Left lung (tissue), 10 donors: ENCODE measurements around the gene RASA1. TPM values are rescaled to one million over a fixed set of nuclear protein-coding genes. Genes with fewer than 3 reads are reported as not detected.

ENCODE experiments used
- ATAC-seq: fragments of 200-7000 bp; cut with Tn5 transposase; one replicate; pipeline ENCODE4 v1.9.1; 2020; ENCODE audit warnings: moderate library complexity
- DNase-seq, 4 donors: peaks; one replicate each; pipeline ENCODE4 v3.0.0-alpha.2; 2013 to 2020
- H3K27ac ChIP-seq, 2 donors: fragments of 200-600 bp; sonication (generic) in 1 of 2; one replicate each; pipeline versions ENCODE4 v1.5.0 to v1.8.0; 2020 to 2021
- H3K27me3 ChIP-seq, 2 donors: fragments of 200-600 bp; sonication (generic) in 1 of 2; one replicate each; pipeline versions ENCODE4 v1.5.0 to v1.8.0; 2020 to 2021
- H3K36me3 ChIP-seq, 2 donors: fragments of 200-600 bp; sonication (generic) in 1 of 2; one replicate each; pipeline versions ENCODE4 v1.5.0 to v1.8.0; 2020 to 2021
- H3K4me1 ChIP-seq, 2 donors: fragments of 200-600 bp; one replicate each; pipeline ENCODE4 v1.8.0; 2021
- H3K4me3 ChIP-seq, 2 donors: fragments of 200-600 bp; sonication (generic) in 1 of 2; one replicate each; pipeline versions ENCODE4 v1.5.0 to v1.8.0; 2020 to 2021; ENCODE audit warnings: mild to moderate bottlenecking in 1 of 2
- H3K9me3 ChIP-seq, 2 donors: fragments of 200-600 bp; sonication (generic) in 1 of 2; one replicate each; pipeline versions ENCODE4 v1.5.0 to v1.8.0; 2020 to 2021
- intact Hi-C, 2 donors: fragments of 100-400 bp; cut with DNase I; formaldehyde crosslinking; loops; one replicate each; pipeline versions ENCODE4 v1.11.2 to v1.14.2; 2022
- polyA plus RNA-seq, 6 donors: library from polyadenylated mRNA; unstranded; fragments of 120-200 nt; gene quantifications; one replicate each; pipeline ENCODE4 v1.2.1, GENCODE V29; 2013; ENCODE audit not compliant: insufficient read length in 6 of 6
- total RNA-seq, 2 donors: library from RNA; stranded (reverse); fragmentation: NEBNext Ultra II Directional; extraction: Animal tissue kit (Norgen Biotek cat#: 25700); gene quantifications; one replicate each; pipeline ENCODE4 v1.2.1, GENCODE V29; 2021
- TF ChIP-seq, protein P1 (sequence below), 2 donors: fragments of 200-600 bp; sonication (generic) in 1 of 2; IDR thresholded peaks; one replicate each; pipeline versions ENCODE4 v1.5.0 to v1.8.0; 2021; ENCODE audit warnings: antibody characterized with exemption in 2 of 2
- donor health status: DM: no; HTN: yes; CAD: no.
- donor health status: DM: no; HTN: no; CAD: no.

The RASA1 gene
- total and polyA plus RNA-seq, 8 donors = 27.7 to 60.7 (median 54.1) TPM

DNA sequence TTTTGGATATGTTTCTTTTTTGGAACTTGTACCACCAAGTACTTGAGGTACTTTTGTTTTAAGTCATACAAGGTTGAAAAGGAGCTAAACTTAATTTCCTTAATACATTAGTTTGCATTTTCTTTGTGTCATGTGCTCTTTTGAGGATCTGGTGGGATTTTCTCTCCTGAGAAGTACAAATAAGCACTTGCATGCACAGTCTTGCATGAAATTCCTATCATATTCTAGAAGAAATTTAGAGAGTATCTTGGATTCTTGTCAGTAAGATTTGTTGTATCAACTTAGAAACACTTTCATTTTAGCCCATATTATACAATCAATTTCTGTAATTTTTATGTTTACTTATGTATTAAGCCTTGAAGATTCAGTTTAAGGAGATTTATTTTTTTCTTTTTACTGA is 80.2 kb downstream of the RASA1 start:
- no peaks in the 10 kb centered on the region for H3K9me3 ChIP-seq
- ATAC-seq (no peak), DNase-seq (no peak)
- TF ChIP-seq, protein P1, sequence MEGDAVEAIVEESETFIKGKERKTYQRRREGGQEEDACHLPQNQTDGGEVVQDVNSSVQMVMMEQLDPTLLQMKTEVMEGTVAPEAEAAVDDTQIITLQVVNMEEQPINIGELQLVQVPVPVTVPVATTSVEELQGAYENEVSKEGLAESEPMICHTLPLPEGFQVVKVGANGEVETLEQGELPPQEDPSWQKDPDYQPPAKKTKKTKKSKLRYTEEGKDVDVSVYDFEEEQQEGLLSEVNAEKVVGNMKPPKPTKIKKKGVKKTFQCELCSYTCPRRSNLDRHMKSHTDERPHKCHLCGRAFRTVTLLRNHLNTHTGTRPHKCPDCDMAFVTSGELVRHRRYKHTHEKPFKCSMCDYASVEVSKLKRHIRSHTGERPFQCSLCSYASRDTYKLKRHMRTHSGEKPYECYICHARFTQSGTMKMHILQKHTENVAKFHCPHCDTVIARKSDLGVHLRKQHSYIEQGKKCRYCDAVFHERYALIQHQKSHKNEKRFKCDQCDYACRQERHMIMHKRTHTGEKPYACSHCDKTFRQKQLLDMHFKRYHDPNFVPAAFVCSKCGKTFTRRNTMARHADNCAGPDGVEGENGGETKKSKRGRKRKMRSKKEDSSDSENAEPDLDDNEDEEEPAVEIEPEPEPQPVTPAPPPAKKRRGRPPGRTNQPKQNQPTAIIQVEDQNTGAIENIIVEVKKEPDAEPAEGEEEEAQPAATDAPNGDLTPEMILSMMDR (IDR thresholded peaks at IDR 0.05) = no peak
- H3K27ac ChIP-seq = no peak overlapping the region
- intact Hi-C loops = no loop called here
- H3K4me3 ChIP-seq = no peak overlapping the region
- peaks cover 0 to 5% of the 10 kb centered on the region in 2 donors for H3K4me1 ChIP-seq
- H3K36me3 ChIP-seq = peaks cover 0 to 24% of the 10 kb centered on the region in 2 donors
- H3K27me3 ChIP-seq = no peaks in the 10 kb centered on the region

DNA sequence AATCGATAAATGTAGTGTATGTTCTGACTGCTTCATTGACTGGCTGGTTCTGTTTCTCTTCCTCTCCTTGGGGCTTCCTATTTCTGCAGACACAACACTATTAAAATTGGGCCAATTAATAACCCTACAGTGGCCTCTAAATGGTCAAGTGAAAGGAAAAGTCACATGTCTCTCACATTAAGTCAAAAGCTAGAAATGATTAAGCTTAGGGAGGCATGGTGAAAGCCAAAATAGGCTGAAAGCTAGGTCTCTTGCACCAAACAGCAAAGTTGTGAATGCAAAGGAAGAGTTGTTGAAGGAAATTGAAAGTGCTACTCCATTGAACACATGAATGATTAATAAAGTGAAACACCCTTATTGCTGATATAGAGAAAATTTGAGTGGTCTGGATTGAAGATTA is 86.8 kb downstream of the RASA1 start:
- TF ChIP-seq, protein P1 (IDR thresholded peaks at IDR 0.05) = no peak
- Histone ChIP-seq H3K36me3 (peaks cover 0 to 33% of the 10 kb centered on the region in 2 donors), H3K27me3 (no peaks in the 10 kb centered on the region), H3K4me1 (no peaks in the 10 kb centered on the region), H3K4me3 (no peak overlapping the region), H3K9me3 (no peaks in the 10 kb centered on the region), H3K27ac (no peak overlapping the region)
- intact Hi-C loops = no loop called here
- DNase-seq = no peak
- ATAC-seq = no peak

DNA sequence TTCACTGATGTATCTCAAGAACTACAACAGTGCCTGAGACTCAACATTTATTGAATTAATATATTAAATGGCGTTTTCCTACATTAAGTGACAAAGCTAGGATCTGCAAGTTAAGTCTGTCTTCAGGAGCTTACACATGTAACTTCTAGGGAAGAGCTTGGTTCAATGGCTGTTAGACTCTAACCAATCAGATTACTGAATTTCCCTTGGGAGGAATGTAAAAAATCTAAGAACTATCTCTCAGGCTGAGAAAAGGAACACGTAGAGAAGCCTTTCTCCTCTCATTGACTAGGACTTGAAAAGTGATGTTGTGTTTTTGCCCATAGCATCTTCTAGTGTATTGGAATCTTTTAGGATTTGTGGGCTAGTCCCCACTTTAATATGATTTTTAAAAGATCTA is 91.4 kb downstream of the RASA1 start:
- TF ChIP-seq, protein P1 (IDR thresholded peaks at IDR 0.05) = no peak
- no peak overlapping the region for H3K4me3 ChIP-seq
- no peaks in the 10 kb centered on the region for H3K27me3 ChIP-seq
- H3K9me3 ChIP-seq = no peaks in the 10 kb centered on the region
- ATAC-seq (no peak), DNase-seq (no peak)
- no peak overlapping the region for H3K27ac ChIP-seq
- H3K36me3 ChIP-seq = peaks cover 0 to 41% of the 10 kb centered on the region in 2 donors
- intact Hi-C loops = no loop called here
- peaks cover 0 to 11% of the 10 kb centered on the region in 2 donors for H3K4me1 ChIP-seq

DNA sequence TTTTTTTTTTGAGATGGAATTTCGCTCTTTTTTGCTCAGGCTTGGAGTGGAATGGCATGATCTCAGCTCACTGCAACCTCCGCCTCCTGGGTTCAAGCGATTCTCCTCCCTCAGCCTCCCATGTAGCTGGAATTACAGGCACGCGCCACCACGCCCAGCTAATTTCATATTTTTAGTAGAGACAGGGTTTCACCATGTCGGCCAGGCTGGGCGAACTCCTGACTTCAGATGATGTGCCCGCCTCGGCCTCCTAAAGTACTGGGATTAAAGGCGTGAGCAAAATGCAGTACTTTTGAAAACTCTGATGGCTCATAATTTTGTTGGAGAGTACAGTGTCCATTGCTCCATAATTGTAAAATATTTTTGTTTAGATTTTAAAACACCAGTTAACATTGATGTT is 92.4 kb downstream of the RASA1 start:
- no peak for ATAC-seq
- intact Hi-C loops = no loop called here
- Histone ChIP-seq H3K27me3 (no peaks in the 10 kb centered on the region), H3K9me3 (no peaks in the 10 kb centered on the region), H3K27ac (no peak overlapping the region), H3K4me1 (peaks cover 0 to 11% of the 10 kb centered on the region in 2 donors), H3K4me3 (no peak overlapping the region), H3K36me3 (peaks cover 0 to 33% of the 10 kb centered on the region in 2 donors)
- no peak for DNase-seq
- TF ChIP-seq, protein P1 (IDR thresholded peaks at IDR 0.05) = no peak

DNA sequence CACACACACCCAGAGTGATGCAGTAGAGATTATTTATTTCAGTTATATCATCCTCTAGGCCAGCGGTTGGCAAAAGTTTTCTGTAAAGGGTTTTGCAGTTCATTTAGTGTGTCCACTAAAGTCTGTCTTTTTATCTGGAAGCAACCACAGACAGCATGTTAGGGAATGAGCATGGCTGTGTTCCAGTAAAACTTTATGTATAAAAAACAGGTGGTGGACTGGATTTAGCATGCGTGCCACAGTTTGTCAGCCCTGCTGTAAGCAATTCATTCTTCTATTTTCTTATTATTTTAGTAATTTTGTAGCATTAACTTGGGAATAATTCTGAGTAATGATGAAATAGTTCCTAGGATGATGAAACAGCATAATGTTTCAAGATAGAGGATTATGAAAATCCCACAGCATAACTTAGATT is 93.4 kb downstream of the RASA1 start:
- peak in 1 of 4 donors; percentile 6 for DNase-seq
- peaks cover 0 to 33% of the 10 kb centered on the region in 2 donors for H3K36me3 ChIP-seq
- no peak overlapping the region for H3K4me3 ChIP-seq
- H3K9me3 ChIP-seq = no peaks in the 10 kb centered on the region
- no peak overlapping the region for H3K27ac ChIP-seq
- TF ChIP-seq, protein P1 (IDR thresholded peaks at IDR 0.05) = no peak
- no peak for ATAC-seq
- intact Hi-C loops = no loop called here
- peaks cover 0 to 11% of the 10 kb centered on the region in 2 donors for H3K4me1 ChIP-seq
- H3K27me3 ChIP-seq = no peaks in the 10 kb centered on the region
